Common myeloid progenitor, CD34-positive (primary cell): ENCODE results near the gene DAAM2.

Experiments
- CTCF ChIA-PET: fragments of 350-600 bp; sonication (Branson Sonifier 250); formaldehyde crosslinking; loops from one replicate; lab custom pipeline; 2021; ENCODE audit warnings: antibody characterized with exemption; lab: Charles Lee
- POLR2A ChIA-PET: fragments of 350-600 bp; sonication (Branson Sonifier 250); formaldehyde crosslinking; loops from one replicate; lab custom pipeline; 2021; ENCODE audit warnings: antibody characterized with exemption; lab: Charles Lee
- DNase-seq, 3 donors: peaks; one replicate each; pipeline versions ENCODE4 v3.0.0 to v3.0.0-alpha.2; 2013
- H3K27ac ChIP-seq, 2 experiments: 1 replicate in 1 of 2; 2 replicates in 1 of 2; pipeline ENCODE4 v1.7.0; 2013; ENCODE audit warnings: inconsistent platforms in 2 of 2, low read length in 2 of 2, mild to moderate bottlenecking in 2 of 2, low read depth in 1 of 2, moderate library complexity in 1 of 2; ENCODE audit not compliant: severe bottlenecking in 2 of 2, insufficient read depth in 1 of 2, poor library complexity in 1 of 2
- H3K27me3 ChIP-seq, 5 experiments: replicated peaks in 2 of 5; 1 replicate in 3 of 5; 2 replicates in 2 of 5; pipeline versions ENCODE4 v1.6.1 to v1.7.0; 2013; ENCODE audit warnings: low read length in 4 of 5, mild to moderate bottlenecking in 2 of 5, moderate library complexity in 2 of 5, inconsistent platforms in 1 of 5; ENCODE audit not compliant: insufficient read depth in 5 of 5, control insufficient read depth in 4 of 5
- H3K36me3 ChIP-seq, 4 experiments: 1 replicate in 2 of 4; 2 replicates in 2 of 4; pipeline versions ENCODE4 v1.6.1 to v1.7.0; 2013; ENCODE audit warnings: low read length in 3 of 4, control low read depth in 1 of 4, mild to moderate bottlenecking in 1 of 4; ENCODE audit not compliant: control insufficient read depth in 4 of 4, insufficient read depth in 4 of 4
- H3K4me1 ChIP-seq, 4 experiments: 1 replicate in 3 of 4; 2 replicates in 1 of 4; pipeline versions ENCODE4 v1.6.1 to v1.7.1; 2013; ENCODE audit warnings: low read length in 3 of 4, mild to moderate bottlenecking in 3 of 4, control low read depth in 1 of 4, inconsistent platforms in 1 of 4, moderate library complexity in 1 of 4; ENCODE audit not compliant: control insufficient read depth in 4 of 4, insufficient read depth in 4 of 4; ENCODE audit errors: control extremely low read depth in 1 of 4
- H3K4me3 ChIP-seq, 7 experiments: 1 replicate in 4 of 7; 2 replicates in 3 of 7; pipeline versions ENCODE4 v1.5.1 to v1.7.0; 2013; ENCODE audit warnings: mild to moderate bottlenecking in 7 of 7, low read length in 6 of 7, moderate library complexity in 6 of 7, inconsistent platforms in 2 of 7, low read depth in 2 of 7, control low read depth in 1 of 7; ENCODE audit not compliant: insufficient read depth in 4 of 7, control insufficient read depth in 1 of 7; ENCODE audit errors: extremely low read depth in 1 of 7
- H3K9me3 ChIP-seq, 5 experiments: 1 replicate in 4 of 5; 2 replicates in 1 of 5; pipeline versions ENCODE4 v1.6.1 to v1.7.1; 2013; ENCODE audit warnings: low read length in 4 of 5, mild to moderate bottlenecking in 2 of 5, inconsistent platforms in 1 of 5, low read depth in 1 of 5, moderate library complexity in 1 of 5; ENCODE audit not compliant: control insufficient read depth in 4 of 5, insufficient read depth in 2 of 5; ENCODE audit errors: control extremely low read depth in 1 of 5
- WGBS: methylation state at CpG from one replicate; pipeline ENCODE4 v1.1.5; 2013; ENCODE audit not compliant: insufficient coverage; 5-methylcytosine and 5-hydroxymethylcytosine counted together

DAAM2 gene

GRCh38 chr6:39904946-39905639 is 112.9 kb downstream of the DAAM2 start:
- H3K27ac ChIP-seq, result no peak overlapping the region
- DNase-seq, result no peak
- ChIA-PET POLR2A (no interaction called here), CTCF (interaction anchor here (1.4 kb wide), 1 partner anchor 12 kb away, joined by 3 read pairs; no protein-coding TSS in a partner anchor)
- peaks cover 0 to 2% (median 0%) of the 10 kb centered on the region in 4 experiments for H3K36me3 ChIP-seq
- peaks cover 0 to 1% (median 0%) of the 10 kb centered on the region in 5 experiments for H3K27me3 ChIP-seq
- no peaks in the 10 kb centered on the region for H3K9me3 ChIP-seq
- H3K4me1 ChIP-seq, result no peaks in the 10 kb centered on the region
- 89% methylated on average over 4 of the region's 4 CpGs for WGBS
- H3K4me3 ChIP-seq, result no peak overlapping the region

DNA sequence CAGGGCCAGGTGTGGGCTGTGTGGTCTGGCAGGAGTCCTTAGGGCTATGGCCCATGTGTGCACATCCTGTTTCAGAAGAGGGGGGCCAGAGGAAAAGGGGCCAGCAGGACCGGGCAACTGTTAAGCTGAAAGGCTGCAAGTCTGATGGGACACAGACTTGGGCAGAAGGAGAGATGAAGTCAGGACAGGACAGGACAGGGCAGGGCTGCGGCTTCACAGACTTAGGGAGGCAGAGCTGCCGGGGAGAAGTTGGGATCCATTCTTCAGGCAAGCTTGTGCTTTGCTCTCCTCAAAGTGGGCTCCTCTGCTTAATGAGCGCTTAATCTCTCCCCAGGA is 113.4 kb downstream of the DAAM2 start:
- Histone ChIP-seq H3K27me3 (no peaks in the 10 kb centered on the region), H3K4me3 (no peak overlapping the region), H3K4me1 (no peaks in the 10 kb centered on the region), H3K36me3 (peaks cover 0 to 2% (median 0%) of the 10 kb centered on the region in 4 experiments), H3K9me3 (no peaks in the 10 kb centered on the region), H3K27ac (no peak overlapping the region)
- POLR2A ChIA-PET, result no interaction called here
- 100% methylated on average over 4 of the region's 4 CpGs for WGBS
- CTCF ChIA-PET, result interaction anchor here (1.1 kb wide), 1 partner anchor 12 kb away, joined by 4 read pairs; no protein-coding TSS in a partner anchor
- no peak for DNase-seq

DNA sequence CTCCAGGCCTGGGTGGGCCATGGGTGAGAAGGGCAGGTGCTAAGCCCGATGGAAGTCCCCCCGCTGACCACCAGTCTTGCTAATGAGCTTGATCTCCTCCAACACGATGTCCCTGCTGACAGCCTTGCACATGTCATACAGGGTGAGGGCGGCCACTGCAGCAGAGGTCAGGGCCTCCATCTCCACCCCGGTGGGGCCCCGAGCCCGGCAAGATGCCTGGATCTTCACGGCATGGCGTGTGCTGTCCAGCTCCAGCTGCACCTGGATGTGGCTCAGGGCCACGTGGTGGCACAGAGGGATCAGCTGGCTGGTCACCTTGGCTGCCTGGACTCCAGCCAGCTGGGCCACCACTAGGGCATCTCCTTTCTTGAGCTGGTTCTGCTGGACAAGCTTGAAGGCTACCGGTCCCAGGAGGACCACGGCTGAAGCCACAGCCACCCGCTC is 114.2 kb downstream of the DAAM2 start:
- WGBS, result 97% methylated on average over 12 of the region's 13 CpGs
- no peak overlapping the region for H3K27ac ChIP-seq
- H3K9me3 ChIP-seq, result no peaks in the 10 kb centered on the region
- ChIA-PET CTCF (interaction anchor here (0.6 to 1.1 kb wide), 3 partner anchors 10 to 212 kb away, joined by 3 to 4 read pairs (median 3); no protein-coding TSS in a partner anchor), POLR2A (no interaction called here)
- H3K27me3 ChIP-seq, result no peaks in the 10 kb centered on the region
- no peaks in the 10 kb centered on the region for H3K4me1 ChIP-seq
- H3K4me3 ChIP-seq, result no peak overlapping the region
- no peak for DNase-seq
- peaks cover 0 to 2% (median 0%) of the 10 kb centered on the region in 4 experiments for H3K36me3 ChIP-seq

- H3K27me3 ChIP-seq, result no peaks in the 10 kb centered on the region
- DNase-seq, result no peak
- H3K9me3 ChIP-seq, result no peaks in the 10 kb centered on the region
- ChIA-PET POLR2A (no interaction called here), CTCF (no interaction called here)
- H3K36me3 ChIP-seq, result peaks cover 0 to 2% (median 0%) of the 10 kb centered on the region in 4 experiments
- no peaks in the 10 kb centered on the region for H3K4me1 ChIP-seq
- 95% methylated on average over 4 of the region's 5 CpGs for WGBS
- no peak overlapping the region for H3K27ac ChIP-seq
- H3K4me3 ChIP-seq, result no peak overlapping the region
Observed at GRCh38 chr6:39907871-39908575, 115.8 kb downstream of the DAAM2 start.

DNA sequence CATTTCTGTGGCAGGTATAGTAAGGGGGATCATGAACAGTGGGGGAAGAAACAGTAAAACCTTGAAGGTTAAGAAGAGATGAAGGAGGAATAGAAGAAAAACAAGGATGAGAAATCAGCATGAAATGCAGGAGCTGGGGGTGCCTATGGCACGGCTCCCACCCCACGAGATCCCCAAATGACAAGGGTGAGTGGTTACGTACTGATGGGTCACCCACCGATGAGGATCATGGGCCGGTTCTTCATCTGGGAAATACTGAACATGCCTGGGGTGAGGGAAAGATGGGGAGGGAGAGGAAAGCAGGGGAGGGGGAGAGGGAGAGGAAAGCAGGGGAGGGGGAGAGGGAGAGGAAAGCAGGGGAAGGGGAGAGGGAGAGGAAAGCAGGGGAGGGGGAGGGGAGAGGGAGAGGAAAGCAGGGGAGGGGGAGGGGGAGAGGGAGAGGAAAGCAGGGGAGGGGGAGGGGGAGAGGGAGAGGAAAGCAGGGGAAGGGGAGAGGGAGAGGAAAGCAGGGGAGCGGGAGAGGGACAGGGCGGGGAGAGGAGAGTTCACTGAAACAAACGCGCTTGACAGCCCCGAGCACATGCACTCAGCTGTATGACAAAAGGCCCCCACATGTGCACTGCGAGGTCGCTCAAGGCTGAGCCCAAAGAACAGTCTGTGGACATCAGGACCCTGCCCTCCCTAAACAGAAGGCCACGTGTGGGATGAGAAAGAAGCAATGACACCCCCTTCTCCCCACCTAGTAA is 116.8 kb downstream of the DAAM2 start:
- no peak for DNase-seq
- Histone ChIP-seq H3K27me3 (no peaks in the 10 kb centered on the region), H3K4me1 (no peaks in the 10 kb centered on the region), H3K27ac (no peak overlapping the region), H3K4me3 (no peak overlapping the region), H3K36me3 (peaks cover 0 to 2% (median 0%) of the 10 kb centered on the region in 4 experiments), H3K9me3 (peaks cover 0 to 4% (median 0%) of the 10 kb centered on the region in 5 experiments)
- ChIA-PET POLR2A (no interaction called here), CTCF (no interaction called here)
- over 99% methylated on average over 11 of the region's 13 CpGs for WGBS

DNA sequence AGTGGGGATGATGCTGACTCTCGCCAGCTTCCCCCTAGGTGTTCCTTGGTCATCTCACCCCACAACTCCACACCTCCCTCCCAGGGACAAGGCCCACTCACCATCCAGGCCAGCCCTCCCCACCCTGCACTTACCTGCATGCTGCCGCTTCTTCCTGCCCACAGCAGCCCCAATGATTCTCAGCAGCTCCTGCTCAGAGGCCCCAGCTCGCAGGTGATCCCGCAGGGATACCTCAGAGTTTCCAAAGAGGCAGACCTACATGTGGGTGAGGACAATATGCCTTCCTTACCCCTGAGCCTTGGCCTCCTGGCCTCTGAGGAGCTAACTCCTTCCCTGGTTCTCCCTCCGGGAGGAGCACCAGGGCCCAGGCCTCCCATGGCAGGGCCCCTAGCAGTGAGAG is 117.5 kb downstream of the DAAM2 start:
- peaks cover 0 to 4% (median 0%) of the 10 kb centered on the region in 5 experiments for H3K9me3 ChIP-seq
- POLR2A ChIA-PET, result no interaction called here
- no peak overlapping the region for H3K27ac ChIP-seq
- WGBS, result 100% methylated on average over 3 of the region's 5 CpGs
- H3K36me3 ChIP-seq, result peaks cover 0 to 2% (median 0%) of the 10 kb centered on the region in 4 experiments
- no peak for DNase-seq
- H3K27me3 ChIP-seq, result no peaks in the 10 kb centered on the region
- H3K4me3 ChIP-seq, result no peak overlapping the region
- no peaks in the 10 kb centered on the region for H3K4me1 ChIP-seq
- CTCF ChIA-PET, result no interaction called here
